Liver (tissue), 9 donors: ENCODE data around the gene MPDZ. TPM values are rescaled to one million over a fixed set of nuclear protein-coding genes. Genes with fewer than 3 reads are reported as not detected.

Experiments
- DNase-seq: peaks from one replicate; pipeline ENCODE4 v3.0.0-alpha.2; 2017; ENCODE audit warnings: low spot score
- H3K27ac ChIP-seq, 2 donors: one replicate each; pipeline ENCODE4 v1.7.0; 2013; ENCODE audit warnings: inconsistent platforms in 2 of 2, low read length in 2 of 2, control low read depth in 1 of 2, low read depth in 1 of 2, mild to moderate bottlenecking in 1 of 2
- H3K27me3 ChIP-seq, 4 donors: one replicate each; pipeline versions ENCODE4 v1.6.1 to v1.7.0; 2013; ENCODE audit warnings: low read length in 3 of 4, inconsistent platforms in 1 of 4, mild to moderate bottlenecking in 1 of 4, moderate library complexity in 1 of 4; ENCODE audit not compliant: control insufficient read depth in 4 of 4, insufficient read depth in 4 of 4
- H3K36me3 ChIP-seq, 4 donors: one replicate each; pipeline versions ENCODE4 v1.6.1 to v1.7.0; 2013; ENCODE audit warnings: low read length in 3 of 4, mild to moderate bottlenecking in 3 of 4, low read depth in 1 of 4, moderate library complexity in 1 of 4; ENCODE audit not compliant: control insufficient read depth in 4 of 4, insufficient read depth in 3 of 4
- H3K4me1 ChIP-seq, 4 donors: one replicate each; pipeline versions ENCODE4 v1.6.1 to v1.7.0; 2013; ENCODE audit warnings: low read length in 3 of 4, mild to moderate bottlenecking in 3 of 4, moderate library complexity in 1 of 4; ENCODE audit not compliant: control insufficient read depth in 4 of 4, insufficient read depth in 4 of 4
- H3K4me3 ChIP-seq, 3 donors: one replicate each; pipeline versions ENCODE4 v1.6.1 to v1.7.0; 2013; ENCODE audit warnings: low read length in 3 of 3, control low read depth in 1 of 3, low read depth in 1 of 3, mild to moderate bottlenecking in 1 of 3
- H3K9ac ChIP-seq, 2 donors: one replicate each; pipeline ENCODE4 v1.7.0; 2013; ENCODE audit warnings: low read length in 2 of 2, mild to moderate bottlenecking in 2 of 2, moderate library complexity in 2 of 2, control low read depth in 1 of 2, low read depth in 1 of 2
- H3K9me3 ChIP-seq, 4 donors: one replicate each; pipeline versions ENCODE4 v1.6.1 to v1.7.0; 2013; ENCODE audit warnings: low read length in 3 of 4; ENCODE audit not compliant: control insufficient read depth in 4 of 4
- EGR1 ChIP-seq, 2 donors: IDR thresholded peaks; 2 replicates each; pipeline ENCODE4 v1.6.1; 2016 to 2018; ENCODE audit warnings: antibody characterized with exemption in 2 of 2, low read depth in 2 of 2
- FOXA1 ChIP-seq: IDR thresholded peaks from 2 replicates; pipeline ENCODE4 v1.6.1; 2016; ENCODE audit warnings: antibody characterized with exemption
- FOXA2 ChIP-seq: IDR thresholded peaks from 2 replicates; pipeline ENCODE4 v1.6.1; 2016; ENCODE audit warnings: antibody characterized with exemption
- GABPA ChIP-seq, 2 donors: IDR thresholded peaks in 1 of 2; conservative IDR thresholded peaks in 1 of 2; 2 replicates each; pipeline ENCODE4 v1.6.1; 2016; ENCODE audit warnings: antibody characterized with exemption in 2 of 2, mild to moderate bottlenecking in 1 of 2, moderate library complexity in 1 of 2
- HNF4A ChIP-seq, 2 donors: conservative IDR thresholded peaks; 2 replicates each; pipeline ENCODE4 v1.6.1; 2016; ENCODE audit warnings: antibody characterized with exemption in 2 of 2, mild to moderate bottlenecking in 2 of 2
- HNF4G ChIP-seq: IDR thresholded peaks from 2 replicates; pipeline ENCODE4 v1.6.1; 2016; ENCODE audit warnings: antibody characterized with exemption
- NR2F2 ChIP-seq: IDR thresholded peaks from 2 replicates; pipeline ENCODE4 v1.6.1; 2016; ENCODE audit warnings: antibody characterized with exemption
- RAD21 ChIP-seq, 2 donors: IDR thresholded peaks; 2 replicates each; pipeline ENCODE4 v1.6.1; 2016; ENCODE audit warnings: antibody characterized with exemption in 2 of 2, mild to moderate bottlenecking in 2 of 2
- RXRA ChIP-seq, 2 donors: IDR thresholded peaks; 2 replicates each; pipeline ENCODE4 v1.6.1; 2017 to 2018; ENCODE audit warnings: antibody characterized with exemption in 2 of 2, mild to moderate bottlenecking in 1 of 2
- SP1 ChIP-seq: IDR thresholded peaks from 2 replicates; pipeline ENCODE4 v1.6.1; 2018; ENCODE audit warnings: antibody characterized with exemption, mild to moderate bottlenecking
- TAF1 ChIP-seq: conservative IDR thresholded peaks from 2 replicates; pipeline ENCODE4 v1.6.1; 2016; ENCODE audit warnings: antibody characterized with exemption, mild to moderate bottlenecking
- YY1 ChIP-seq: IDR thresholded peaks from 2 replicates; pipeline ENCODE4 v1.6.1; 2016; ENCODE audit warnings: antibody characterized with exemption, mild to moderate bottlenecking
- WGBS: extraction: QIAGEN DNeasy Blood & Tissue Kit; methylation state at CpG from one replicate; pipeline ENCODE4 v1.1.7; 2013; 5-methylcytosine and 5-hydroxymethylcytosine counted together
- polyA plus RNA-seq, 2 donors: library from polyadenylated mRNA; stranded (reverse) in 1 of 2; unstranded in 1 of 2; fragments of 200-250 nt in 1 of 2; fragments of >200 nt in 1 of 2; fragmentation: Nextera tagmentation in 1 of 2; extraction: Ambion mirVana in 1 of 2; gene quantifications; one replicate each; pipeline versions ENCODE4 v1.2.1 to v1.2.3, GENCODE V29; 2013 to 2015
- total RNA-seq, 2 donors: library from RNA; depleted of rRNA; stranded (reverse); fragments of >200 nt; gene quantifications; one replicate each; pipeline ENCODE4 v1.2.3, GENCODE V29; 2014
- TF ChIP-seq, protein P1 (sequence below): IDR thresholded peaks from 2 replicates; pipeline ENCODE4 v1.6.1; 2016; ENCODE audit warnings: antibody characterized with exemption
- TF ChIP-seq, protein P2 (sequence below): IDR thresholded peaks from 2 replicates; pipeline ENCODE4 v1.6.1; 2016; ENCODE audit warnings: antibody characterized with exemption
- TF ChIP-seq, protein P3 (sequence below): IDR thresholded peaks from 2 replicates; pipeline ENCODE4 v1.6.1; 2016; ENCODE audit warnings: antibody characterized with exemption
- TF ChIP-seq, protein P4 (sequence below): fragments of 150-350 bp; IDR thresholded peaks from 2 replicates; pipeline ENCODE4 v1.5.1; 2017; ENCODE audit warnings: improper control_type of control experiment, low read depth, low read length; ENCODE audit not compliant: missing input control
- TF ChIP-seq, protein P5 (sequence below): IDR thresholded peaks from 2 replicates; pipeline ENCODE4 v1.6.1; 2016; ENCODE audit warnings: antibody characterized with exemption, mild to moderate bottlenecking
- donor health status: healthy.
- donor health status: healthy.
- donor health status: healthy.
- donor health status: healthy.
- donor health status: healthy.

MPDZ gene
- total and polyA plus RNA-seq, 4 donors = 20.3 to 71.2 (median 30.2) TPM

DNA sequence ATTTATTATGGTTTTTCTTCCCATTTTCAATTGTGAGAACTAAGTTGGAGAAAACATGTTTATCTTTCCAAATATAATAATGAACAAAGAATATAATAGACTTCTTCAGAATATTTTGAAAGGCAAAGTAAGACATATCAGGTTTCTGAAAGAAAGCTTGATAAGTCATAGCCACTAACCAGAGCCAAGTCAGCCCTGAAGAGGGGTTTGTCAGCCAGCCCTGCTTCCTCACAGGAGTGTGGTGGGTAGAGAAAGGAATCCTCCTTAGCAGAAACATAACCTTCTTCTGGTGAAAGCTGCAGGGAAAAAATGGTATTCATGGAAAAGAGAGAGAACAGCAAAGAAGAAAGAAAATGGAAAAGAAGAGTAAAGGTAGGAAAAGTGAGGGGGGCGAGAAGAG is 93.4 kb downstream of the MPDZ start:
- Histone ChIP-seq H3K27ac (peak overlapping the region; percentile 34 to 66), H3K4me3 (no peak overlapping the region), H3K4me1 (peaks cover 2 to 42% (median 12%) of the 10 kb centered on the region in 4 donors)

DNA sequence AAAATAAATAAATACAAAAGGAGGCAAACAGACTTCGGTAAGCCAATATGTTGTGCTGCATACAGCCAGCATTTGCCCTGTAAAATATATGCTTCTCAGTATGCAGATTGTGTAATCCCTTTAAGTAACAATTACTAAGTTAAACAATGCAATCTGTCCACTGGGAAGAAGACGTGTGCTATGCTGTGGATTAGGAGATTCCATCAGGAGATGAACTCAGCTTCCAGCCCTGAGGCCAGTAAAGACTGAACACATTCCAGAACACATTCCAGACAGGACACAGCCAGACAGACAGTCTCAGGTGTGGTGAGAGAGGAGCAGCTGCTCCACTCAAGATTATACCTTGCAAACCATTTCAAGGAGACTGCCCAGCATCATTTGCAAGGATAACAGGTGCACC is 97.8 kb downstream of the MPDZ start:
- Histone ChIP-seq H3K4me3 (no peak overlapping the region), H3K36me3 (no peaks in the 10 kb centered on the region), H3K27ac (no peak overlapping the region), H3K9ac (no peak overlapping the region), H3K4me1 (peaks cover 2 to 28% (median 7%) of the 10 kb centered on the region in 4 donors), H3K9me3 (no peaks in the 10 kb centered on the region), H3K27me3 (no peaks in the 10 kb centered on the region)
- 34% methylated on average over 2 of the region's 2 CpGs for WGBS
- no peak for DNase-seq
- no peak for TF ChIP-seq GABPA (IDR thresholded peaks at IDR 0.05 in 1 of 2, conservative IDR thresholded peaks at IDR 0.05 in 1 of 2)
- TF ChIP-seq, protein P1, sequence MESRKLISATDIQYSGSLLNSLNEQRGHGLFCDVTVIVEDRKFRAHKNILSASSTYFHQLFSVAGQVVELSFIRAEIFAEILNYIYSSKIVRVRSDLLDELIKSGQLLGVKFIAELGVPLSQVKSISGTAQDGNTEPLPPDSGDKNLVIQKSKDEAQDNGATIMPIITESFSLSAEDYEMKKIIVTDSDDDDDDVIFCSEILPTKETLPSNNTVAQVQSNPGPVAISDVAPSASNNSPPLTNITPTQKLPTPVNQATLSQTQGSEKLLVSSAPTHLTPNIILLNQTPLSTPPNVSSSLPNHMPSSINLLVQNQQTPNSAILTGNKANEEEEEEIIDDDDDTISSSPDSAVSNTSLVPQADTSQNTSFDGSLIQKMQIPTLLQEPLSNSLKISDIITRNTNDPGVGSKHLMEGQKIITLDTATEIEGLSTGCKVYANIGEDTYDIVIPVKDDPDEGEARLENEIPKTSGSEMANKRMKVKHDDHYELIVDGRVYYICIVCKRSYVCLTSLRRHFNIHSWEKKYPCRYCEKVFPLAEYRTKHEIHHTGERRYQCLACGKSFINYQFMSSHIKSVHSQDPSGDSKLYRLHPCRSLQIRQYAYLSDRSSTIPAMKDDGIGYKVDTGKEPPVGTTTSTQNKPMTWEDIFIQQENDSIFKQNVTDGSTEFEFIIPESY = no peak
- TF ChIP-seq TAF1 = no peak
- no peak for TF ChIP-seq HNF4A (conservative IDR thresholded peaks at IDR 0.05)
- TF ChIP-seq RXRA (IDR thresholded peaks at IDR 0.05) = no peak
- TF ChIP-seq SP1 = no peak
- no peak for TF ChIP-seq FOXA1
- TF ChIP-seq, protein P2, sequence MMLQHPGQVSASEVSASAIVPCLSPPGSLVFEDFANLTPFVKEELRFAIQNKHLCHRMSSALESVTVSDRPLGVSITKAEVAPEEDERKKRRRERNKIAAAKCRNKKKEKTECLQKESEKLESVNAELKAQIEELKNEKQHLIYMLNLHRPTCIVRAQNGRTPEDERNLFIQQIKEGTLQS = no peak

More for the DNA sequence above, 93.4 kb downstream of the MPDZ start:
- H3K27me3 ChIP-seq = no peaks in the 10 kb centered on the region
- DNase-seq = no peak
- TF ChIP-seq, protein P1 = no peak
- TF ChIP-seq HNF4G (no peak), TAF1 (no peak), GABPA (IDR thresholded peaks at IDR 0.05 in 1 of 2, conservative IDR thresholded peaks at IDR 0.05 in 1 of 2) (no peak), SP1 (no peak), NR2F2 (no peak), EGR1 (IDR thresholded peaks at IDR 0.05; ENCODE audit: low read depth in 2 of 2) (no peak), YY1 (no peak), RAD21 (IDR thresholded peaks at IDR 0.05) (no peak), FOXA2 (no peak), RXRA (IDR thresholded peaks at IDR 0.05) (no peak)
- TF ChIP-seq, protein P2 = no peak
- TF ChIP-seq, protein P3, sequence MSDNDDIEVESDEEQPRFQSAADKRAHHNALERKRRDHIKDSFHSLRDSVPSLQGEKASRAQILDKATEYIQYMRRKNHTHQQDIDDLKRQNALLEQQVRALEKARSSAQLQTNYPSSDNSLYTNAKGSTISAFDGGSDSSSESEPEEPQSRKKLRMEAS = no peak
- TF ChIP-seq, protein P4, sequence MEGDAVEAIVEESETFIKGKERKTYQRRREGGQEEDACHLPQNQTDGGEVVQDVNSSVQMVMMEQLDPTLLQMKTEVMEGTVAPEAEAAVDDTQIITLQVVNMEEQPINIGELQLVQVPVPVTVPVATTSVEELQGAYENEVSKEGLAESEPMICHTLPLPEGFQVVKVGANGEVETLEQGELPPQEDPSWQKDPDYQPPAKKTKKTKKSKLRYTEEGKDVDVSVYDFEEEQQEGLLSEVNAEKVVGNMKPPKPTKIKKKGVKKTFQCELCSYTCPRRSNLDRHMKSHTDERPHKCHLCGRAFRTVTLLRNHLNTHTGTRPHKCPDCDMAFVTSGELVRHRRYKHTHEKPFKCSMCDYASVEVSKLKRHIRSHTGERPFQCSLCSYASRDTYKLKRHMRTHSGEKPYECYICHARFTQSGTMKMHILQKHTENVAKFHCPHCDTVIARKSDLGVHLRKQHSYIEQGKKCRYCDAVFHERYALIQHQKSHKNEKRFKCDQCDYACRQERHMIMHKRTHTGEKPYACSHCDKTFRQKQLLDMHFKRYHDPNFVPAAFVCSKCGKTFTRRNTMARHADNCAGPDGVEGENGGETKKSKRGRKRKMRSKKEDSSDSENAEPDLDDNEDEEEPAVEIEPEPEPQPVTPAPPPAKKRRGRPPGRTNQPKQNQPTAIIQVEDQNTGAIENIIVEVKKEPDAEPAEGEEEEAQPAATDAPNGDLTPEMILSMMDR = no peak
- TF ChIP-seq, protein P5, sequence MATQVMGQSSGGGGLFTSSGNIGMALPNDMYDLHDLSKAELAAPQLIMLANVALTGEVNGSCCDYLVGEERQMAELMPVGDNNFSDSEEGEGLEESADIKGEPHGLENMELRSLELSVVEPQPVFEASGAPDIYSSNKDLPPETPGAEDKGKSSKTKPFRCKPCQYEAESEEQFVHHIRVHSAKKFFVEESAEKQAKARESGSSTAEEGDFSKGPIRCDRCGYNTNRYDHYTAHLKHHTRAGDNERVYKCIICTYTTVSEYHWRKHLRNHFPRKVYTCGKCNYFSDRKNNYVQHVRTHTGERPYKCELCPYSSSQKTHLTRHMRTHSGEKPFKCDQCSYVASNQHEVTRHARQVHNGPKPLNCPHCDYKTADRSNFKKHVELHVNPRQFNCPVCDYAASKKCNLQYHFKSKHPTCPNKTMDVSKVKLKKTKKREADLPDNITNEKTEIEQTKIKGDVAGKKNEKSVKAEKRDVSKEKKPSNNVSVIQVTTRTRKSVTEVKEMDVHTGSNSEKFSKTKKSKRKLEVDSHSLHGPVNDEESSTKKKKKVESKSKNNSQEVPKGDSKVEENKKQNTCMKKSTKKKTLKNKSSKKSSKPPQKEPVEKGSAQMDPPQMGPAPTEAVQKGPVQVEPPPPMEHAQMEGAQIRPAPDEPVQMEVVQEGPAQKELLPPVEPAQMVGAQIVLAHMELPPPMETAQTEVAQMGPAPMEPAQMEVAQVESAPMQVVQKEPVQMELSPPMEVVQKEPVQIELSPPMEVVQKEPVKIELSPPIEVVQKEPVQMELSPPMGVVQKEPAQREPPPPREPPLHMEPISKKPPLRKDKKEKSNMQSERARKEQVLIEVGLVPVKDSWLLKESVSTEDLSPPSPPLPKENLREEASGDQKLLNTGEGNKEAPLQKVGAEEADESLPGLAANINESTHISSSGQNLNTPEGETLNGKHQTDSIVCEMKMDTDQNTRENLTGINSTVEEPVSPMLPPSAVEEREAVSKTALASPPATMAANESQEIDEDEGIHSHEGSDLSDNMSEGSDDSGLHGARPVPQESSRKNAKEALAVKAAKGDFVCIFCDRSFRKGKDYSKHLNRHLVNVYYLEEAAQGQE = no peak
- H3K9me3 ChIP-seq = no peaks in the 10 kb centered on the region
- WGBS = 57% methylated on average over 1 of the region's 1 CpG
- H3K9ac ChIP-seq = peak overlapping the region in 1 of 2 donors; percentile 95
- no peaks in the 10 kb centered on the region for H3K36me3 ChIP-seq
